NCI-H1092 (cell line): ENCODE measurements around the gene CGB2.

Source experiments
- DNase-seq: peaks from one replicate; lab custom pipeline; 2025; lab: John Stamatoyannopoulos, UW

CGB2 gene

DNA sequence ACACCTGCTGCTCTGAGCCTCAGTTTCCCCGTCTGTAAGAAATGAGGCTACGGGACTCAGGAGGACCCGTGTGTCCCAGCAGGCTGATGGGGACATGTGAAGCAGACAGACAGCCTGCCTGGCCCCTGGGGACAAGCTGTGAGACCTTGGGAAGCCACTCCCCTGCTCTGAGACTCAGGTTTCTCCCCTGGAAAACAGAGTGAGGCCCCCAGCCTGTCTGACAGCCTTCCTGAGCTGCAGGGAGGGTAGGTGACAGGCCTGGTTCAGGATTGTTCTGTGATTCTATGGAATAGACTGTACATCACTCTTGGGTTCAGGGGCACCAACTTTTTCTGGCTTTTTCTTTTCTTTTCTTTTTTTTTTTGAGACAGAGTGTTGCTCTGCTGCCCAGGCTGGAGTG is 35.9 kb downstream of the CGB2 start:
- no peak for DNase-seq

DNA sequence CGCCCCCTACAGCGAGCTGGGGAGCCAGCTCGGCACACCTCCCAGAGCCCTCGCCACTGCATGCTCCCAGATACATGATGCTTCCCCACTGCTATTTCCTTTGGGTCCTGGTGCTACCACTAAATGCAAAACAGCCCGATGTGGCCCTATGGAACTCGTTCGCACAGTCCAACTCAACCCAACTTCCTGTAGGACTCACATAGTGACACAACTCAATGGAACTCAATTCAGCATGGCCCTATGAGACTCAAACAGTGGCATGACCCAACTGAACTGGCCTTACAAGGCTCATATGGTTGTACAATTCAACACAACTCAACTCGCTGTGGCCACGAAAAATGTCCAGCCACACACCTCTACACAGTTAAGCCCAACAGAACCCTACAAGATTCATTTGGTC is 37.3 kb downstream of the CGB2 start:
- DNase-seq: no peak

DNA sequence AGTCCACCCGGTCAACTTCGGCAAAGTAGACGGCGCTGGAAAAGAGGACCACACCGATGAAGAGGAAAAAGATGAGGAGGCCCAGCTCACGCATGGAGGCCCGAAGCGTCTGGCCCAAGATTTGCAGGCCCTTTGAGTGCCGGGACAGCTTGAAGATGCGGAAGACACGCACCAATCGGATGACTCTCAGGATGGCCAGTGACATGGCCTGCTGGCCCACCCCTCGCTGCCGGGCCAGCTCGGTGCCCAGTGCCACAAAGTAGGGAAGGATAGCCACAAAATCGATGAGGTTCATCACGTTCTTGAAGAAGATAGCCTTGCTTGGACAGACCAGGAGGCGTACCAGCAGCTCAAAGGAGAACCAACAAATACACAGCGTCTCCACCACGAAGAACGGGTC is 38.7 kb downstream of the CGB2 start:
- DNase-seq: no peak

DNA sequence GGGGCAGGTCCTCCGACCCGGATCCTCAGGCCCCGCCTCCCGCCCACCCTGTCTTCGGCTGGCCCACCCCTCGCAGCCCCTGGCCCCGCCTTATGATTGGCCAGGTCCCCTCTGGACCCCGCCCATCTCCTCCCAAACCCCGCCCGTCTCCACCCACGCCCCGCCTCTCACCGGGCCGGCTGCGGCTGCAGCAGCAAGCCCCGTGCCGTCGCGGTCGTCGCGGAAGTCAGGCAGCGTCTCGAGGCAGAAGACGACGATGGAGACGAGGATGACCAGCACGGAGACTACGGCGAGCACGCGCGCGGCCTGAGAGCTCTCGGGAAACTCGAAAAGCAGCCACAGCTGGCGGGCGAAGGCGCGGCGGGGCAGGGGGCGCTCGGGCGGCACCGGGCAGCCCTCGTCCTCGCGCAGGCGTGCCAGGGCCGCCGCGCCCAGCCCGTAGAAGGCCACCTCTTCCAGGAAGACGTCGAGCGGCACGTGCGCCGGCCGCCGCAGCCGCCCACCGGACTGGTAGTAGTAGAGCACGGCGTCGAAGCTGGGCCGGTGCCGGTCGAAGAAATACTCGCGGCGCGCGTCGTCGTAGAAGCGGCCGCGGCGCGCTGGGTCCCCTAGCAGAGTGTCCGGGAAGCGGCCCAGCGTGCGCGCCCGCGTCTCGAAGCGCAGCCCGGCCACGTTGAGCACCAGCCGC is 40.3 kb downstream of the CGB2 start:
- DNase-seq: no peak

DNA sequence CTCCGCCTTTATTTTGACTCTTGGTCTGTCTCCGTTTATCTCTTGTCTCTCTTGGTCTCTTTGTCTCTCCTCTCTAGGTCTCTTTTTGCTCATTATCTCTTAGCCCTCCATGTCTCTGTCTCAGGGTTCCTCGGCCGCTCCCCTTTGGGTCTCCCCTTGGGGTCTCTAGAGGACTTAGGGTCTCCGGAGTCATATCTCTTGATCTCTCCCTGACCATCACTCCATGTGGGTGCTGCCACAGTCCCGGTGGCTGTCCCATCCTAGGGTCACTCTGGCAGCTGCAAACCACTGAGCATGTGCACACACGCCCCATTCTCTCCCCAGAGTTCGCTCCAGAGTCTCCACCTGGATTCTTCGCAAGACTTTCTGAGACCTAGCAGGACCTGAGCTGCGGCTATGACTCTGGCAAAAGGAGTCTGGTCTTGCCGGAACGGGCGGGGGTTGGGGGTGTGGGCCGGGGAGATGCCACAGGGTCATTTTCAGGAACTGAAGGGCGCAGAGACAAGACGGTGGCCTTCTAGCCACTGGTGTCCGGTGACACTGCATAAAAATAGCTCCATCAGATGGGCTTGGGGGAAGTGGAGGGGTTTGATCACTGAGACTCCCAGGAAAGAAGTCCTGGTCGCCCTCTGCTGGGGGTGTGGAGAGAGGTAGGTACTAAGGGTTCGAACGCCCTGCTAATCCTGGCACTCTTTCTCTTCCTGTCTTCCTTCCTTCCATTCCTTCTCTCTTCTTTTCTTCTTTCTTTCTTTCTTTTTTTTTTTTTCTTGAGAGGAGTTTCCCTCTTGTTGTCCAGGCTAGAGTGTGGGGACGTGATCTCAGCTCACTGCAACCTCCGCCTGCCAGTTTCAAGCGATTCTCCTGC is 42.1 kb downstream of the CGB2 start:
- DNase-seq: no peak

DNA sequence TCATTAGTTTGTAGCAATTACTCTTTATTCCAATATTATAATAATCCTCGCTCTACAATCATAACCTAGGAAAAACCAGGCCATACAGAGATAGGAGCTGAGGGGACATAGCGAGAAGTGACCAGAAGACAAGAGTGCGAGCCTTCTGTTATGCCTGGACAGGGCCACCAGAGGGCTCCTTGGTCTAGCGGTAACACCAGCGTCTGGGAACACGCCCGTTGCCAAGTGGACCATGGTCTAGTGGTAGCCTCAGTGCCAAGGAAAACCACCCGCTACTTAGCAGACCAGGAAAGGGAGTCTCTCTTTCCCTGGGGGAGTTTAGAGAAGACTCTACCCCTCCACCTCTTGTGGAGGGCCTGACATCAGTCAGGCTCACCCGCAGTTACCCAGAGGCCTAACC is 43.2 kb downstream of the CGB2 start:
- DNase-seq: peak; percentile 20

DNA sequence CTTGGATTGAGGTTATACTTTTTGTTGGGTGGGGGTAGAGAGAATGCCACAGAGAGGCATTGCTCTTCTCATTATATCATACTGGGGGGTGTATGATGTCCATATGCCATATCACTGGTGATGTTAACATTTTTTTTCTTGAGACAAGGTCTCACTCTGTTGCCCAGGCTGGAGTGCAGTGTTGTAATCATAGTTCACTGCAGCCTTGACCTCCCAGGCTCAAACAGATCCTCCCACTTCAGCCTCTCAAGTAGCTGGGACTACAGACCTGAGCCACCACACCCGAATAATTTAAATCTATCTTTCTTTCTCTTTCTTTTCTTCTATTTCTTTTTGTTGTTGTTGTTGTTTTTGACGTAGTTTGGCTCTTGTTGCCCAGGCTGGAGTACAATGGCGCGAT is 48.7 kb downstream of the CGB2 start:
- DNase-seq: no peak

DNA sequence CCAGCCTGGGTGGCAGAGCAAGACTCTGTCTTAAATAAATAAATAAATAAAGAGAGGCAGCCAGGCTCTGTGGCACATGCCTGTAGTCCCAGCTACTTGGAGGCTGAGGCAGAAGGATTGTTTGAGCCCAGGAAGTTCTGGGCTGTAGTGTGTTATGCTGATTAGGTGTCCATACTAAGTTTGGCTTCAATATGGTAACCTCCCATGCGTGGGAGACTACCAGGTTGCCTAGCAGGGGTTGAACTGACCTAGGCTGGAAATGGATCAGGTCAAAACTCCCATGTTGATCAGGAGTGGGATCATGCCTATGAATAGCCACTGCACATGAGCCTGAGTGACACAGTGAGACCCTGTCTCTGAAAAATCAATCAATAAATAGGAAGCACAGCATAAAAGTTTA is 49.6 kb downstream of the CGB2 start:
- no peak for DNase-seq
